GM23338 (cell line): ENCODE data around the gene MCTP1. TPM values are rescaled to one million over a fixed set of nuclear protein-coding genes. Genes with fewer than 3 reads are reported as not detected.

Source experiments
- ATAC-seq: fragments of 200-7000 bp; cut with Tn5 transposase; 3 replicates; pipeline ENCODE4 v1.9.1; 2020
- DNase-seq: peaks from one replicate; pipeline ENCODE4 v3.0.0-alpha.2; 2015; ENCODE audit warnings: low spot score
- H2AFZ ChIP-seq: fragments of 200-600 bp; sonication (generic); 2 replicates; pipeline ENCODE4 v1.8.0; 2016; ENCODE audit warnings: antibody characterized with exemption, mild to moderate bottlenecking, moderate library complexity
- H3F3A ChIP-seq: fragments of 200-600 bp; sonication (generic); replicated peaks from 2 replicates; pipeline ENCODE4 v1.8.0; 2017; ENCODE audit warnings: antibody characterized with exemption, mixed run types, low read depth
- H3K27ac ChIP-seq: fragments of 200-600 bp; sonication (generic); 2 replicates; pipeline ENCODE4 v1.6.1; 2016; ENCODE audit warnings: low read depth
- H3K27me3 ChIP-seq: fragments of 200-600 bp; sonication (generic); 2 replicates; pipeline ENCODE4 v1.8.0; 2016; ENCODE audit warnings: mild to moderate bottlenecking, mixed run types, moderate library complexity; ENCODE audit not compliant: insufficient read depth
- H3K36me3 ChIP-seq: fragments of 200-600 bp; sonication (generic); 2 replicates; pipeline ENCODE4 v1.8.0; 2016; ENCODE audit warnings: mild to moderate bottlenecking; ENCODE audit not compliant: insufficient read depth
- H3K4me1 ChIP-seq: fragments of 200-600 bp; sonication (generic); 2 replicates; pipeline ENCODE4 v1.8.0; 2016; ENCODE audit warnings: mild to moderate bottlenecking, moderate library complexity; ENCODE audit not compliant: insufficient read depth
- H3K4me2 ChIP-seq: fragments of 200-600 bp; sonication (generic); 2 replicates; pipeline ENCODE4 v1.7.1; 2017; ENCODE audit warnings: mixed run types
- H3K4me3 ChIP-seq: fragments of 200-600 bp; sonication (generic); 2 replicates; pipeline ENCODE4 v1.6.1; 2016; ENCODE audit warnings: mixed run types
- H3K79me2 ChIP-seq: fragments of 200-600 bp; sonication (generic); replicated peaks from 2 replicates; pipeline ENCODE4 v1.8.0; 2017; ENCODE audit warnings: mild to moderate bottlenecking; ENCODE audit not compliant: insufficient read depth
- H3K9me2 ChIP-seq: fragments of 200-600 bp; sonication (generic); 2 replicates; pipeline ENCODE4 v1.8.0; 2017; ENCODE audit not compliant: insufficient read depth
- H4K20me1 ChIP-seq: fragments of 200-600 bp; sonication (generic); replicated peaks from 2 replicates; pipeline ENCODE4 v1.8.0; 2017; ENCODE audit warnings: mild to moderate bottlenecking; ENCODE audit not compliant: insufficient read depth
- H3K27ac Mint-ChIP-seq: 2 replicates; pipeline ENCODE4 v1.8.0; 2020; ENCODE audit warnings: inconsistent platforms, mild to moderate bottlenecking, moderate library complexity, mixed read lengths
- H3K27me3 Mint-ChIP-seq: 3 replicates; pipeline ENCODE4 v1.8.0; 2022; ENCODE audit warnings: low read depth, mild to moderate bottlenecking, moderate library complexity, mixed read lengths, inconsistent platforms; ENCODE audit not compliant: insufficient read depth, poor library complexity
- H3K36me3 Mint-ChIP-seq: 3 replicates; pipeline ENCODE4 v1.8.0; 2021; ENCODE audit warnings: low read depth, mild to moderate bottlenecking, inconsistent platforms, moderate library complexity, mixed read lengths
- H3K4me1 Mint-ChIP-seq: 3 replicates; pipeline ENCODE4 v1.8.0; 2020; ENCODE audit warnings: mild to moderate bottlenecking, inconsistent platforms, mixed read lengths
- H3K4me3 Mint-ChIP-seq: 3 replicates; pipeline ENCODE4 v1.8.0; 2021; ENCODE audit warnings: moderate library complexity, mild to moderate bottlenecking, inconsistent platforms, mixed read lengths
- H3K9me3 Mint-ChIP-seq: 3 replicates; pipeline ENCODE4 v1.8.0; 2020; ENCODE audit warnings: moderate library complexity, mild to moderate bottlenecking, inconsistent platforms, mixed read lengths
- CREB1 ChIP-seq: fragments of 250-450 bp; sonication (Bioruptor Pico); IDR thresholded peaks from 2 replicates; pipeline ENCODE4 v1.5.0; 2020; ENCODE audit warnings: low read depth, mild to moderate bottlenecking, moderate library complexity
- CTCF ChIP-seq, 2 experiments: fragments of 200-600 bp in 1 of 2; sonication (generic) in 1 of 2; conservative IDR thresholded peaks; 2 replicates each; pipeline versions ENCODE4 v1.5.1 to v1.6.1; 2016 to 2017; ENCODE audit warnings: antibody characterized with exemption in 2 of 2, low read depth in 2 of 2, mild to moderate bottlenecking in 2 of 2, moderate library complexity in 1 of 2
- EZH2phosphoT487 ChIP-seq: fragments of 200-600 bp; sonication (generic); IDR thresholded peaks from one replicate; pipeline ENCODE4 v1.8.1; 2018; ENCODE audit warnings: antibody characterized with exemption; ENCODE audit not compliant: unreplicated experiment
- JUNB ChIP-seq: IDR thresholded peaks from one replicate; pipeline ENCODE4 v1.6.1; 2016; ENCODE audit warnings: antibody characterized with exemption; ENCODE audit not compliant: unreplicated experiment
- STAT1 ChIP-seq: IDR thresholded peaks from one replicate; pipeline ENCODE4 v1.6.1; 2016; ENCODE audit warnings: antibody characterized with exemption; ENCODE audit not compliant: unreplicated experiment
- ZNF331 ChIP-seq: fragments of 250-450 bp; sonication (Bioruptor Pico); IDR thresholded peaks from 2 replicates; pipeline ENCODE4 v1.5.0; 2020; ENCODE audit warnings: low read depth, mild to moderate bottlenecking, moderate library complexity
- polyA plus RNA-seq: library from polyadenylated mRNA; unstranded; fragments of >200 nt; fragmentation: Nextera tagmentation; extraction: Ambion mirVana; gene quantifications from 2 replicates; pipeline ENCODE4 v1.2.1, GENCODE V29; 2016
- total RNA-seq: library from RNA; depleted of rRNA; stranded (reverse); fragments of >200 nt; shearing (Covaris generic); gene quantifications from 2 replicates; pipeline ENCODE4 v1.2.3, GENCODE V29; 2014
- TF ChIP-seq, protein P1 (sequence below): fragments of 250-450 bp; sonication (Bioruptor Pico); IDR thresholded peaks from 2 replicates; pipeline ENCODE4 v1.5.0; 2020; ENCODE audit warnings: mild to moderate bottlenecking, moderate library complexity
- TF ChIP-seq, protein P2 (sequence below): IDR thresholded peaks from 2 replicates; pipeline ENCODE4 v1.6.1; 2016; ENCODE audit warnings: antibody characterized with exemption

The MCTP1 gene
- total and polyA plus RNA-seq, 2 experiments from 2014 or later, result 3.7 to 4.2 TPM

- TF ChIP-seq, protein P1, sequence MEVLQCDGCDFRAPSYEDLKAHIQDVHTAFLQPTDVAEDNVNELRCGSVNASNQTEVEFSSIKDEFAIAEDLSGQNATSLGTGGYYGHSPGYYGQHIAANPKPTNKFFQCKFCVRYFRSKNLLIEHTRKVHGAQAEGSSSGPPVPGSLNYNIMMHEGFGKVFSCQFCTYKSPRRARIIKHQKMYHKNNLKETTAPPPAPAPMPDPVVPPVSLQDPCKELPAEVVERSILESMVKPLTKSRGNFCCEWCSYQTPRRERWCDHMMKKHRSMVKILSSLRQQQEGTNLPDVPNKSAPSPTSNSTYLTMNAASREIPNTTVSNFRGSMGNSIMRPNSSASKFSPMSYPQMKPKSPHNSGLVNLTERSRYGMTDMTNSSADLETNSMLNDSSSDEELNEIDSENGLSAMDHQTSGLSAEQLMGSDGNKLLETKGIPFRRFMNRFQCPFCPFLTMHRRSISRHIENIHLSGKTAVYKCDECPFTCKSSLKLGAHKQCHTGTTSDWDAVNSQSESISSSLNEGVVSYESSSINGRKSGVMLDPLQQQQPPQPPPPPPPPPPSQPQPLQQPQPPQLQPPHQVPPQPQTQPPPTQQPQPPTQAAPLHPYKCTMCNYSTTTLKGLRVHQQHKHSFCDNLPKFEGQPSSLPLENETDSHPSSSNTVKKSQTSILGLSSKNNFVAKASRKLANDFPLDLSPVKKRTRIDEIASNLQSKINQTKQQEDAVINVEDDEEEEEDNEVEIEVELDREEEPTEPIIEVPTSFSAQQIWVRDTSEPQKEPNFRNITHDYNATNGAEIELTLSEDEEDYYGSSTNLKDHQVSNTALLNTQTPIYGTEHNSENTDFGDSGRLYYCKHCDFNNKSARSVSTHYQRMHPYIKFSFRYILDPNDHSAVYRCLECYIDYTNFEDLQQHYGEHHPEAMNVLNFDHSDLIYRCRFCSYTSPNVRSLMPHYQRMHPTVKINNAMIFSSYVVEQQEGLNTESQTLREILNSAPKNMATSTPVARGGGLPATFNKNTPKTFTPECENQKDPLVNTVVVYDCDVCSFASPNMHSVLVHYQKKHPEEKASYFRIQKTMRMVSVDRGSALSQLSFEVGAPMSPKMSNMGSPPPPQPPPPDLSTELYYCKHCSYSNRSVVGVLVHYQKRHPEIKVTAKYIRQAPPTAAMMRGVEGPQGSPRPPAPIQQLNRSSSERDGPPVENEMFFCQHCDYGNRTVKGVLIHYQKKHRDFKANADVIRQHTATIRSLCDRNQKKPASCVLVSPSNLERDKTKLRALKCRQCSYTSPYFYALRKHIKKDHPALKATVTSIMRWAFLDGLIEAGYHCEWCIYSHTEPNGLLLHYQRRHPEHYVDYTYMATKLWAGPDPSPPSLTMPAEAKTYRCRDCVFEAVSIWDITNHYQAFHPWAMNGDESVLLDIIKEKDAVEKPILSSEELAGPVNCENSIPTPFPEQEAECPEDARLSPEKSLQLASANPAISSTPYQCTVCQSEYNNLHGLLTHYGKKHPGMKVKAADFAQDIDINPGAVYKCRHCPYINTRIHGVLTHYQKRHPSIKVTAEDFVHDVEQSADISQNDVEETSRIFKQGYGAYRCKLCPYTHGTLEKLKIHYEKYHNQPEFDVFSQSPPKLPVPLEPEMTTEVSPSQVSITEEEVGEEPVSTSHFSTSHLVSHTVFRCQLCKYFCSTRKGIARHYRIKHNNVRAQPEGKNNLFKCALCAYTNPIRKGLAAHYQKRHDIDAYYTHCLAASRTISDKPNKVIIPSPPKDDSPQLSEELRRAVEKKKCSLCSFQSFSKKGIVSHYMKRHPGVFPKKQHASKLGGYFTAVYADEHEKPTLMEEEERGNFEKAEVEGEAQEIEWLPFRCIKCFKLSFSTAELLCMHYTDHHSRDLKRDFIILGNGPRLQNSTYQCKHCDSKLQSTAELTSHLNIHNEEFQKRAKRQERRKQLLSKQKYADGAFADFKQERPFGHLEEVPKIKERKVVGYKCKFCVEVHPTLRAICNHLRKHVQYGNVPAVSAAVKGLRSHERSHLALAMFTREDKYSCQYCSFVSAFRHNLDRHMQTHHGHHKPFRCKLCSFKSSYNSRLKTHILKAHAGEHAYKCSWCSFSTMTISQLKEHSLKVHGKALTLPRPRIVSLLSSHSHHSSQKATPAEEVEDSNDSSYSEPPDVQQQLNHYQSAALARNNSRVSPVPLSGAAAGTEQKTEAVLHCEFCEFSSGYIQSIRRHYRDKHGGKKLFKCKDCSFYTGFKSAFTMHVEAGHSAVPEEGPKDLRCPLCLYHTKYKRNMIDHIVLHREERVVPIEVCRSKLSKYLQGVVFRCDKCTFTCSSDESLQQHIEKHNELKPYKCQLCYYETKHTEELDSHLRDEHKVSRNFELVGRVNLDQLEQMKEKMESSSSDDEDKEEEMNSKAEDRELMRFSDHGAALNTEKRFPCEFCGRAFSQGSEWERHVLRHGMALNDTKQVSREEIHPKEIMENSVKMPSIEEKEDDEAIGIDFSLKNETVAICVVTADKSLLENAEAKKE, result no peak
- TF ChIP-seq CTCF (conservative IDR thresholded peaks at IDR 0.05; ENCODE audit: low read depth in 2 of 2) (no peak), ZNF331 (CRISPR knock-in tag) (no peak), CREB1 (no peak)
Measured at GRCh38 chr5:94870511-94871183, 414.2 kb downstream of the MCTP1 start (continued).

DNA sequence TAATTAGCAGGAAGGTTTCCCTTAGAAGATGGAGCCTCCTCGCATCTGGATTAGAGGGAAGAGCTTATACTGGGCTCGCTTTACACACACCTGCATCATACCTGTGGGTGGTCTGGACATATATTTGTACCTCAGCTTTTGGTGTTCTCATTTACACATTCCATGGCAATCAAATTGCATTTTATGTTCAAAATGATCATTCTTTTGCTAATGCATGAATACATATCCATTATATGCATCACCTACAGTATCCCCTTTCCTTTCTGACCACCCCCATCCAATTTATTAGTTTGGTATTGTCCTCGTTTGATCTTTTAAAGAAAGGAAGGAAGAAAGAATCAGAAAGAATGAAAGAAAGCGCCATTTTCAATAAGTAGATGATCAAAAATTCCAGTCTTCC is 415.0 kb downstream of the MCTP1 start:
- no peak overlapping the region for H3K4me3 Mint-ChIP-seq
- TF ChIP-seq ZNF331 (CRISPR knock-in tag) (no peak), CTCF (conservative IDR thresholded peaks at IDR 0.05; ENCODE audit: low read depth in 2 of 2) (no peak), STAT1 (no peak), EZH2phosphoT487 (no peak), JUNB (no peak)
- TF ChIP-seq, protein P2, sequence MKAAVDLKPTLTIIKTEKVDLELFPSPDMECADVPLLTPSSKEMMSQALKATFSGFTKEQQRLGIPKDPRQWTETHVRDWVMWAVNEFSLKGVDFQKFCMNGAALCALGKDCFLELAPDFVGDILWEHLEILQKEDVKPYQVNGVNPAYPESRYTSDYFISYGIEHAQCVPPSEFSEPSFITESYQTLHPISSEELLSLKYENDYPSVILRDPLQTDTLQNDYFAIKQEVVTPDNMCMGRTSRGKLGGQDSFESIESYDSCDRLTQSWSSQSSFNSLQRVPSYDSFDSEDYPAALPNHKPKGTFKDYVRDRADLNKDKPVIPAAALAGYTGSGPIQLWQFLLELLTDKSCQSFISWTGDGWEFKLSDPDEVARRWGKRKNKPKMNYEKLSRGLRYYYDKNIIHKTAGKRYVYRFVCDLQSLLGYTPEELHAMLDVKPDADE, result no peak

More for the DNA sequence above, 415.0 kb downstream of the MCTP1 start:
- Mint-ChIP-seq H3K27ac (no peak overlapping the region), H3K36me3 (no peaks in the 10 kb centered on the region), H3K27me3 (peaks cover 1% of the 10 kb centered on the region), H3K9me3 (no peaks in the 10 kb centered on the region), H3K4me1 (peaks cover 40% of the 10 kb centered on the region)
- Histone ChIP-seq H3K27ac (peak overlapping the region; percentile 53; the same call in 1 of the 2 replicates), H3F3A (no peaks in the 10 kb centered on the region), H3K4me1 (peaks cover 34% of the 10 kb centered on the region), H2AFZ (no peak overlapping the region), H3K27me3 (no peaks in the 10 kb centered on the region), H3K9me2 (no peaks in the 10 kb centered on the region), H3K36me3 (no peaks in the 10 kb centered on the region), H4K20me1 (no peaks in the 10 kb centered on the region), H3K79me2 (no peaks in the 10 kb centered on the region), H3K4me2 (no peak overlapping the region), H3K4me3 (no peak overlapping the region)
- ATAC-seq (no peak), DNase-seq (no peak)
